ENCODE results near the gene THRAP3.
"Not testable (repeated sequence)": the region's sequence is repeated elsewhere in the genome, so short reads cannot be mapped to it uniquely, and the experiment has no call there.

THRAP3 gene

GRCh38 chr1:36251794-36252481 is 27.7 kb downstream of the THRAP3 start:
- peaks cover 33% of the 10 kb centered on the region for H3K79me2 ChIP-seq
- H2AFZ ChIP-seq: no peak overlapping the region
- no peak overlapping the region for H3K4me2 ChIP-seq (ENCODE audit: low read length)
- no peak overlapping the region for H3K9ac ChIP-seq
- no peak for TF ChIP-seq CTCF (IDR thresholded peaks at IDR 0.05)
- no peaks in the 10 kb centered on the region for H3K36me3 ChIP-seq (ENCODE audit: control insufficient read depth, insufficient read depth, low read length)
- no peak overlapping the region for H3K4me3 ChIP-seq (ENCODE audit: low read depth, low read length)
- no peaks in the 10 kb centered on the region for H3K9me3 ChIP-seq (ENCODE audit: control insufficient read depth, low read length)
- no peaks in the 10 kb centered on the region for H3K27me3 ChIP-seq (ENCODE audit: control insufficient read depth, insufficient read depth, low read length)
- H3K27ac ChIP-seq: no peak overlapping the region
- peaks cover 9% of the 10 kb centered on the region for H3K4me1 ChIP-seq

- peaks cover 13% of the 10 kb centered on the region for H3K4me1 ChIP-seq
- not testable (repeated sequence) for H2AFZ ChIP-seq
These were observed 28.2 kb downstream of the THRAP3 start for GRCh38 chr1:36252482-36252824.

GRCh38 chr1:36253161-36253862 is 29.1 kb downstream of the THRAP3 start:
- H3K27me3 ChIP-seq (ENCODE audit: control insufficient read depth, insufficient read depth, low read length): no peaks in the 10 kb centered on the region
- no peak for TF ChIP-seq CTCF (IDR thresholded peaks at IDR 0.05)
- no peak overlapping the region for H3K4me3 ChIP-seq (ENCODE audit: low read depth, low read length)
- H3K9me3 ChIP-seq (ENCODE audit: control insufficient read depth, low read length): no peaks in the 10 kb centered on the region
- H3K36me3 ChIP-seq (ENCODE audit: control insufficient read depth, insufficient read depth, low read length): no peaks in the 10 kb centered on the region
- no peak overlapping the region for H2AFZ ChIP-seq
- peaks cover 13% of the 10 kb centered on the region for H3K4me1 ChIP-seq
- H3K27ac ChIP-seq: no peak overlapping the region
- peak overlapping the region; percentile 32 for H3K4me2 ChIP-seq (ENCODE audit: low read length)
- no peak overlapping the region for H3K9ac ChIP-seq
- H3K79me2 ChIP-seq: peaks cover 35% of the 10 kb centered on the region

More at GRCh38 chr1:36252482-36252824, 28.2 kb downstream of the THRAP3 start:
- H3K9ac ChIP-seq; H3K27me3 ChIP-seq (ENCODE audit: control insufficient read depth, insufficient read depth, low read length); H3K4me2 ChIP-seq (ENCODE audit: low read length); H3K27ac ChIP-seq; H3K9me3 ChIP-seq (ENCODE audit: control insufficient read depth, low read length); H3K4me3 ChIP-seq (ENCODE audit: low read depth, low read length); H3K36me3 ChIP-seq (ENCODE audit: control insufficient read depth, insufficient read depth, low read length): not testable (repeated sequence)
- peaks cover 34% of the 10 kb centered on the region for H3K79me2 ChIP-seq

- no peaks in the 10 kb centered on the region for H3K9me3 ChIP-seq (ENCODE audit: control insufficient read depth, low read length)
- H3K4me3 ChIP-seq (ENCODE audit: low read depth, low read length): no peak overlapping the region
- peaks cover 13% of the 10 kb centered on the region for H3K4me1 ChIP-seq
- no peak for TF ChIP-seq CTCF (IDR thresholded peaks at IDR 0.05)
- no peak overlapping the region for H2AFZ ChIP-seq
- no peak overlapping the region for H3K9ac ChIP-seq
- no peaks in the 10 kb centered on the region for H3K36me3 ChIP-seq (ENCODE audit: control insufficient read depth, insufficient read depth, low read length)
- H3K27me3 ChIP-seq (ENCODE audit: control insufficient read depth, insufficient read depth, low read length): no peaks in the 10 kb centered on the region
- peaks cover 24% of the 10 kb centered on the region for H3K79me2 ChIP-seq
- no peak overlapping the region for H3K4me2 ChIP-seq (ENCODE audit: low read length)
- peak overlapping the region; percentile 73 for H3K27ac ChIP-seq
These were observed 32.5 kb downstream of the THRAP3 start for GRCh38 chr1:36256558-36257374.

GRCh38 chr1:36257375-36257767 is 33.1 kb downstream of the THRAP3 start:
- Histone ChIP-seq H3K36me3 (ENCODE audit: control insufficient read depth, insufficient read depth, low read length) (no peaks in the 10 kb centered on the region), H3K4me2 (ENCODE audit: low read length) (no peak overlapping the region), H2AFZ (no peak overlapping the region), H3K27ac (peak overlapping the region; percentile 73), H3K79me2 (peaks cover 20% of the 10 kb centered on the region), H3K9me3 (ENCODE audit: control insufficient read depth, low read length) (no peaks in the 10 kb centered on the region), H3K4me1 (peaks cover 13% of the 10 kb centered on the region), H3K9ac (no peak overlapping the region), H3K4me3 (ENCODE audit: low read depth, low read length) (no peak overlapping the region), H3K27me3 (ENCODE audit: control insufficient read depth, insufficient read depth, low read length) (no peaks in the 10 kb centered on the region)
- TF ChIP-seq CTCF (IDR thresholded peaks at IDR 0.05): no peak
